Measurements from ENCODE around the gene MORC4. TPM values are rescaled to one million over a fixed set of nuclear protein-coding genes. Genes with fewer than 3 reads are reported as not detected.
"Not testable (repeated sequence)": the region's sequence is repeated elsewhere in the genome, so short reads cannot be mapped to it uniquely, and the experiment has no call there.

MORC4 gene
- 10 to 100 TPM in 2 of 3 donors, 1 to 10 TPM in 1; 6.3 to 12.4 (median 11.6) TPM for polyA plus RNA-seq

DNA sequence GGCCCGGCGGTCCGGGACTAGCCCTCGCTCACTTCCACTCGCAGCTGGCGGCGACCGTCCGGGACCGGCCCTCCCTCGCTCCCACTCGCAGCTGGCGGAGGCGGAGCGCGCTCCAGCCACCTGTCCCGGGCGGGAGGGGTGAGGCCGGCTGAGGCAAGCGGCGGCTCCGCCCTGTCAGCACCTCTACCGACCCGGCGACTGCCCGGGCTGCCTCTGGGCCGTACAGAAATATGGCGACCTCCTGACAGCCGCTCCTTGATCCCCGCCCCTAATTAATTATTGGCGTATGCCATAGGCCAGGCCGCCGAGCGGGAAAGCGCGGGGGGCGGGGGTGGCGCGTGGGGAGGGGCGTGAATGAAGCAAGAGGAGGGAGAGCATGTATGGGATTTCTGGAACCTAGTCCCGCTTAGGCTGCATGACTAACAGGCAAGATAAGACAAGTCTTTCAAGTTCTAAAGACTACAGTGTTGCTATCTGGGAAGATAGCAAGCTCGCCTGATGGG lies at the start of gene MORC4:
TSS of gene MORC4 (minus strand) at position 200 of the 503 bp plus-strand sequence. CDS start 243 bp downstream, outside the sequence.
- WGBS, 3 donors, result 1 to 26% (median 1%) methylated on average over 16 to 41 of the region's 42 CpGs
- no peak within 1 kb of the TSS for H3K27ac ChIP-seq (ENCODE audit: low read depth, low read length)

GRCh38 chrX:107047622-107048021 lies 47.6 kb upstream of the MORC4 start:
- WGBS, 3 donors, result 38 to 70% (median 46%) methylated on average over 1 of the region's 1 CpG
- no peak overlapping the region for H3K27ac ChIP-seq (ENCODE audit: low read depth, low read length)

DNA sequence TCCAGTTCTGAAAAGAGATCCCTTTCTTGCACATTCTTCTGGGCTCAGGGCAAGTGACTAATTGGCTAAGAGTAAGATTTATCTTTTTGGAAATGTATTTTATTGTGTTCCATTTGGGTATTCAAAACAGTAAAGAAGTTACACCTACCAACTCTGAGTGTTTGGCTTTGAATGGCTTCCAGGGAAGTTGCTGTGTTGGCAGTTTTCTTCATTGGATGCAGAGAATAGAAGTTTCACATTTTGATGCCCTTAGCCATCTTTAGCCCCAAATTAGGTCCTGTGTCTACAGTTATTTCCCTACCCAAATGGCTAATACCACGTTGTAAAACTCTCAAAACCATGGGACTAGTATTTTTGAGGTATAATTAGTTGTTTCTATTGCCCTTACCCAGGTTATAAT lies 29.7 kb upstream of the MORC4 start:
- no peak overlapping the region for H3K27ac ChIP-seq (ENCODE audit: low read depth, low read length)
- 39 to 80% (median 78%) methylated on average over 1 of the region's 1 CpG for WGBS, 3 donors

GRCh38 chrX:107025545-107025944 lies 25.5 kb upstream of the MORC4 start:
- WGBS, 3 donors, result 15 to 38% (median 29%) methylated on average over 2 of the region's 2 CpGs
- H3K27ac ChIP-seq (ENCODE audit: low read depth, low read length), result no peak overlapping the region

DNA sequence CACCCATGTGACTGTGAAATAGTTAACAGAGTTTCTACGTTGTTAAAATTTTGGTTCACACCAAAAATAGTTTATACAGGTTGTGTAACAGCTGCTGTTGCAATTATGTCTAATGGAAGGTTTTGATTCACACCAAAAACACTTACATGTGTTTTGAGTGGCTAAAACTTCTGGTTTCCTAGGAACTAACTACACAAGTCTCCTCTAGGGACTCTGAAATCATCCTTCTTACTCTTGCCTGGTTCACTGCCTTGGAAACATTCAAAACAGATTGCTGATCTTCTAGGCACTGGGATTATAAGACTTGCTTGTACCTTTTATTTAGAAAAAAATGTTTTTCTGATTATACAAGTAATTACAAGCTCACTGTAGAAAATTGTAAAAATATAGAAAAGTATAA lies 14.9 kb upstream of the MORC4 start:
- WGBS, 3 donors, result 12 to 54% (median 29%) methylated on average over 1 of the region's 1 CpG
- H3K27ac ChIP-seq (ENCODE audit: low read depth, low read length), result no peak overlapping the region

DNA sequence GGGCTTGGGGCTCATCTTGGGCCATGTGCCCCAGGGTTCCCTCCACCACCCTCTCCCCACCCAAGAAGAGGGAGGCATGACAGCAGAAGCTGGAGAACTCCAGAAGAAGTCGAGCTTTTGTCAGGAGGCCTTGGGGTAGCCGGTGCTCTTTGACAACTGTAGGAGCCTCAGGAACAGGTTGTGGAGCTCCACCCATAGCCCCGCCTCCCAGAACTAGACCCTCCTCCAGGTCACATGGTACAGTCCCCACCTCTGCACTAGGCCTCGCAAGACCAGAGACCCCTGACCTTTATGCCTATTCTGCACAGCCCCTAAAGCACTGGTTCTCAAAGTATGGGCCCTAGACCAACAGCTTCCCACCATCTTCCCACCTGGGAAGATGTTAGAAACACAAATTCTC lies 8.0 kb upstream of the MORC4 start:
- 76 to 100% (median 96%) methylated on average over 2 to 4 of the region's 4 CpGs for WGBS, 3 donors
- no peak overlapping the region for H3K27ac ChIP-seq (ENCODE audit: low read depth, low read length)

- no peak overlapping the region for H3K27ac ChIP-seq (ENCODE audit: low read depth, low read length)
- 1 to 26% (median 1%) methylated on average over 33 to 84 of the region's 88 CpGs for WGBS, 3 donors
These were observed 723 bp downstream of the MORC4 start for GRCh38 chrX:106999002-106999975.

- no peak overlapping the region for H3K27ac ChIP-seq (ENCODE audit: low read depth, low read length)
- WGBS, 3 donors, result 82 to 83% (median 82%) methylated on average over 3 of the region's 3 CpGs
These were observed 2.4 kb downstream of the MORC4 start for GRCh38 chrX:106997611-106998010.

DNA sequence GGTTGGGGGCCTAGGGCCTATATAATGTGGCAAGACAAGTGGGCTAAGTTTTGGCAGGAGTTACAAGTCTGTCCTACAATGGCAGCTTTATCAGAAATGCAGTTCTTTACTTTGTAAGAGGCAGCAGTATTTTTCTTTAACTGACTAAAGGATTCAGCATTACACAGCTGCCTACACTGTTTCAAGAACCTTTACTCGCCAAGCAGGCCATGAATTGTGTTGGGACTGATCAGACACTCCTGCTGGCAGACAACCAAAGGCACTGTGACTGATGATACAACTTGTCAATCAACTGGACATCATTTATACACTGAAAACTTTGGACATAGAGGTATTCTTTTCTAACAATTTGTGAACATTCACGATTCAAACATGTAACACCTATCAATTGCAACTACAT lies 4.3 kb downstream of the MORC4 start:
- WGBS, 3 donors, result 85 to 100% (median 96%) methylated on average over 2 of the region's 2 CpGs

GRCh38 chrX:106987488-106987887 lies 12.5 kb downstream of the MORC4 start:
- WGBS, 3 donors, result 53 to 77% (median 74%) methylated on average over 2 of the region's 2 CpGs
- no peak overlapping the region for H3K27ac ChIP-seq (ENCODE audit: low read depth, low read length)

More for the DNA sequence above, 4.3 kb downstream of the MORC4 start:
- no peak overlapping the region for H3K27ac ChIP-seq (ENCODE audit: low read depth, low read length)

DNA sequence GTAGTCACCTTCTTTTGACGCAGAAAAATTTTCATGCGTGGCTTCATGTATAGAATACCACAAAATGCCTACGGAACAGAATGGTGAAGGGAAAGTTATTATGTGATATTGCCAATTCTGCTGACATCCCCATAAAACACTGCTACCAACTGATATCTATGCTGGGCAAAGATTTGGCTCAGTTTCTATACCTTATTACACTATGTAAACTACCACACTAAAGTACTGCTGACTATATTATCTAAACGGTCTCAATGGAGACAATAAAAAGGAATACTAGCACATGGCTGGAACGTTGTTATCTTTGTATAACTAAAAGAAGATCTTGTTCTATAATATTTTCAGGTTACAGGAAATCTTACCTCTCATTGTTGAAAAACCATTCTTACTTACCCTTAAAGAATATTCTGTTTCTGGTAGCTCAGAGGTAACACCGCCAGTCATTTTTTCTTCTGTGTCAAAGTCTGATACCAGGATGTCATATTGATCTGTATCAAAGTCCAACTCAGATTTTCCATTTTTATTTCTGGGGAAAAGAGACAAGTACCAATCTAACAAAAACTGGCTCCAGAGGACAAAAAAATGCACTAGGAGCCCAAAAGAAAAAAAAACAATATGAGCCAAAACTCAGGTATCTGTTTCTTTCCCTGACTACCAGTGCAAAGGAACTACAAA lies 18.9 kb downstream of the MORC4 start:
- no peak overlapping the region for H3K27ac ChIP-seq (ENCODE audit: low read depth, low read length)
- WGBS, 3 donors, result 69 to 92% (median 80%) methylated on average over 6 of the region's 6 CpGs

- H3K27ac ChIP-seq (ENCODE audit: low read depth, low read length), result no peak overlapping the region
- WGBS, 3 donors, result 69 to 89% (median 77%) methylated on average over 3 of the region's 3 CpGs
These were observed 23.6 kb downstream of the MORC4 start for GRCh38 chrX:106976416-106976815.

GRCh38 chrX:106973433-106974149 lies 26.4 kb downstream of the MORC4 start:
- 53 to 72% (median 61%) methylated on average over 5 of the region's 5 CpGs for WGBS, 3 donors
- H3K27ac ChIP-seq (ENCODE audit: low read depth, low read length), result no peak overlapping the region

DNA sequence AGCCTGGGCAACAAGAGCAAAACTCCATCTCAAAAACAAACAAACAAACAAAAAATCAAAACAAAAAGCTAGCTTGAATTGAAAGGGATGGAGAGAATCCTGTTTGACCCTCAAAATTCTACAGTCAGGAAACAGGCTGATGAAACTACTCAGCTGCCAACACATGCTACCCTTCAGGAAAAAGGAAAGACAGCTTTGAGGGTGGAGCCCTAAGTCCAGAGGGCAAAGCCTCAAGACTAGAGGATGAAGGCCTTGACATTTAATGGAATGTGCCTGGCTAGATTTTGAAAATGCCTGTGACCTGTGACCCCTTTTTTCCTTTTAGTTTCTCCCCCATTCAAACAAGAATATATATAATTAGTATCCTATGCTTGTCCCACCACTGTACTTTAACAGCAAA lies 27.1 kb downstream of the MORC4 start:
- H3K27ac ChIP-seq (ENCODE audit: low read depth, low read length), result no peak overlapping the region

DNA sequence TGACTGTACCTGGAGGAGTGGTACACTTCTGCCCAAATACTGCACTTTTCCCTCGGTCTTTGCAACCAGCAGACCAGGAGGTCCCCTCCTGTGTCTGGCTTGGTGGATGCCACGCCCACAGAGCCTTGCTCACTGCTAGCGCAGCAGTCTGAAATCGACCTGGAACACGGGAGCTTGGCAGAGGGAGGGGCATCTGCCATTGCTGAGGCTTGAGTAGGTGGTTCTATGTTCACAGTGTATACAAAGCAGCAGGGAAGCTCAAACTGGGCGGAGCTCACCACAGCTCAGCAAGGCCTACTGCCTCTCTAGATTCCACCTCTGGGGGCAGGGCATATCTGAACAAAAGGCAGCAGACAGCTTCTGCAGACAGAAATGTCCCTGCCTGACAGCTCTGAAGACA lies 33.5 kb downstream of the MORC4 start:
- not testable (repeated sequence) for H3K27ac ChIP-seq (ENCODE audit: low read depth, low read length)
- 60 to 89% (median 81%) methylated on average over 6 of the region's 6 CpGs for WGBS, 3 donors

- H3K27ac ChIP-seq (ENCODE audit: low read depth, low read length), result no peak overlapping the region
- WGBS, 3 donors, result 43 to 93% (median 91%) methylated on average over 1 of the region's 1 CpG
These were observed 35.7 kb downstream of the MORC4 start for GRCh38 chrX:106964290-106964689.

DNA sequence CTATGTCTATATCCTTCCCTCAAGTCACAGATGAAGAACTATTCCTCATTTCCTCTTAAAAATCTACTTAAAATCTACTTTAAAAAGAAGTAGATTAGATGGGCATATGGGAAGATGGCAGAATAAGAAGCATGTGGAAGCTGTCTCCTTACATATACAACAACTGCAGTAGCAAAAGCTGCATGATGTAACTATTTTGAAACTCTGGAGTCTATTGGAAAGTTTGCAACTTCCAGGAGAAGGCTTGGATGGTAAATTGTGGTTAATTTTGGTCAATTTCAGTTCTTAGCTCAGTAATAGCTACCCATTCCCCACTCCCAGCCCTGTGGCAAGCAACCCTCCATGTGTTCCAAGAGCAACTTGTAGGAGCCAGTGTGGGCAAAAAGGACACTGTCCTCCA lies 36.9 kb downstream of the MORC4 start:
- H3K27ac ChIP-seq (ENCODE audit: low read depth, low read length), result no peak overlapping the region

- WGBS, 3 donors, result 49 to 70% (median 64%) methylated on average over 2 of the region's 2 CpGs
- H3K27ac ChIP-seq (ENCODE audit: low read depth, low read length), result no peak overlapping the region
These were observed 40.1 kb downstream of the MORC4 start for GRCh38 chrX:106959901-106960300.

- WGBS, 3 donors, result 46 to 84% (median 56%) methylated on average over 1 of the region's 1 CpG
These were observed 42.2 kb downstream of the MORC4 start for GRCh38 chrX:106957856-106958255.

More at GRCh38 chrX:106957856-106958255, 42.2 kb downstream of the MORC4 start:
- H3K27ac ChIP-seq (ENCODE audit: low read depth, low read length), result no peak overlapping the region
